Measurements from ENCODE around the gene TNS3. TPM values are rescaled to one million over a fixed set of nuclear protein-coding genes. Genes with fewer than 3 reads are reported as not detected.
A peak's percentile ranks its signal among the peaks of the same experiment; 100 is the strongest.

TNS3 gene
- total and polyA plus RNA-seq, 2 of the 13 experiments (the other 11 are each of a cell fraction or from before 2014, with no cell fraction given), result 52.9 to 55.7 TPM

DNA sequence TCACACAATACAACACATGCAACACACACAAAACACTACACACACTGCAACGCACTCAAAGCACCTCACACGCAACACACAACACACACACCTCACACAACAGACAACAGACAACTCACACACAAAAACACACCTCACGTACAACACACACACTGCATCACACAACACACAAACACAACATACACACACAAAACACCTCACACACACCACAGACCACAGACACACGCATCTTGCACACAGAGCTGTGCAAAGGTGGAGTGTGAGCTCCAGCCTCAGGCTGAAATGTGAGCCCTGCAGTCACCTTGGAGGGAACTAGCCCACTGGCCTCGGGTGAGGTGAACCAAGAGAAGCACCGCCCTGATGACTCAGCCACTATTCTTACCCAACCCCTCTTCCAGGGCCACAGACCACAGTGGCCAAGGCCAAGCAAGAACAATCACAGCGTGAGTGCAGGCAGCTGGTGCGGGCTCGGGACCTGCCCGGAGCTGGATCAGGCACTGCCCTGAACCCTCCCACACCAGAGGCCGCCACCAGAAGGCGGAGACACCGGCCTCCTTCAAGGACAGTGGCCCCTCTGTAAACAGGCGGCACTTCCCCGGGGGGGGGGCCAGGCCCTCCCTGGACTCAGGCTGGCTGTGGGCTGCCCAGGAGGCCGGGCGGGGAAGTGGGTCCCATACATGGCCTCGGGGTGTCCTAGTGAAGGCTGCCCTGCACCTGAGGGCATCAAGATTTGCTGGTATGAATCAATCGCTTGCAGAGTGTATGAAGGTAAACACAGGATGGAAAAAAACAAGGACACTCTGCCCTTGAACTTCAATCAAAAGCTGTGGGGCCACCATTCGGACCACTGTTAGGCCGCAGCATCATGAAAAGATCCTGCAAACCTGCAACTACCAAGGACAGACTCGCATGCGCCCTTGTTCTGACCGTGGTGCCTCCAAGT lies 106.7 kb downstream of the TNS3 start (continued):
- TF ChIP-seq, protein P1, sequence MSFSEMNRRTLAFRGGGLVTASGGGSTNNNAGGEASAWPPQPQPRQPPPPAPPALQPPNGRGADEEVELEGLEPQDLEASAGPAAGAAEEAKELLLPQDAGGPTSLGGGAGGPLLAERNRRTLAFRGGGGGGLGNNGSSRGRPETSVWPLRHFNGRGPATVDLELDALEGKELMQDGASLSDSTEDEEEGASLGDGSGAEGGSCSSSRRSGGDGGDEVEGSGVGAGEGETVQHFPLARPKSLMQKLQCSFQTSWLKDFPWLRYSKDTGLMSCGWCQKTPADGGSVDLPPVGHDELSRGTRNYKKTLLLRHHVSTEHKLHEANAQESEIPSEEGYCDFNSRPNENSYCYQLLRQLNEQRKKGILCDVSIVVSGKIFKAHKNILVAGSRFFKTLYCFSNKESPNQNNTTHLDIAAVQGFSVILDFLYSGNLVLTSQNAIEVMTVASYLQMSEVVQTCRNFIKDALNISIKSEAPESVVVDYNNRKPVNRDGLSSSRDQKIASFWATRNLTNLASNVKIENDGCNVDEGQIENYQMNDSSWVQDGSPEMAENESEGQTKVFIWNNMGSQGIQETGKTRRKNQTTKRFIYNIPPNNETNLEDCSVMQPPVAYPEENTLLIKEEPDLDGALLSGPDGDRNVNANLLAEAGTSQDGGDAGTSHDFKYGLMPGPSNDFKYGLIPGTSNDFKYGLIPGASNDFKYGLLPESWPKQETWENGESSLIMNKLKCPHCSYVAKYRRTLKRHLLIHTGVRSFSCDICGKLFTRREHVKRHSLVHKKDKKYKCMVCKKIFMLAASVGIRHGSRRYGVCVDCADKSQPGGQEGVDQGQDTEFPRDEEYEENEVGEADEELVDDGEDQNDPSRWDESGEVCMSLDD (CRISPR knock-in tag; IDR thresholded peaks at IDR 0.05; ENCODE audit: borderline replicate concordance), result peak; percentile 94
- TF ChIP-seq FOXM1 (CRISPR knock-in tag; IDR thresholded peaks at IDR 0.05) (0 out of 2 replicates have a peak, but pooled peaks have one; percentile 17), HIC2 (CRISPR knock-in tag; IDR thresholded peaks at IDR 0.05; ENCODE audit: low read depth) (peak; percentile 90), ATRX (CRISPR knock-in tag; IDR thresholded peaks at IDR 0.05; ENCODE audit: borderline replicate concordance) (0 out of 2 replicates have a peak, but pooled peaks have one; percentile 65), AHR (CRISPR knock-in tag; IDR thresholded peaks at IDR 0.05) (peak; percentile 28; the same call in 1 of the 2 replicates), ZNF256 (CRISPR knock-in tag; conservative IDR thresholded peaks at IDR 0.05) (peak; percentile 23; the same call in 1 of the 2 replicates), ESRRA (CRISPR knock-in tag; IDR thresholded peaks at IDR 0.05; ENCODE audit: low read depth) (peak; percentile 97), ZNF329 (CRISPR knock-in tag; IDR thresholded peaks at IDR 0.05; ENCODE audit: low read depth) (peak; percentile 93; the same call in 1 of the 2 replicates), ZNF547 (CRISPR knock-in tag; IDR thresholded peaks at IDR 0.05) (peak; percentile 85), PRMT3 (CRISPR knock-in tag; IDR thresholded peaks at IDR 0.05; ENCODE audit: borderline replicate concordance, low read depth) (peak; percentile 51; the same call in 1 of the 2 replicates), ZNF720 (CRISPR knock-in tag; IDR thresholded peaks at IDR 0.05) (no peak), ZNF747 (CRISPR knock-in tag; IDR thresholded peaks at IDR 0.05; ENCODE audit: borderline replicate concordance) (peak; percentile 95; the same call in 1 of the 2 replicates), RAD51 (IDR thresholded peaks at IDR 0.05; ENCODE audit: borderline replicate concordance) (0 out of 2 replicates have a peak, but pooled peaks have one; percentile 31), HOXA9 (CRISPR knock-in tag; IDR thresholded peaks at IDR 0.05; ENCODE audit: borderline replicate concordance) (0 out of 2 replicates have a peak, but pooled peaks have one; percentile 7), ZMYM4 (CRISPR knock-in tag; IDR thresholded peaks at IDR 0.05) (peak; percentile 86; the same call in 1 of the 2 replicates), BRCA1 (CRISPR knock-in tag; IDR thresholded peaks at IDR 0.05) (no peak; the same call in 1 of the 2 replicates), SIN3A (IDR thresholded peaks at IDR 0.05; ENCODE audit: borderline replicate concordance, low read depth, low read length) (peak; percentile 27; the same call in 1 of the 2 replicates), ZNF761 (CRISPR knock-in tag; conservative IDR thresholded peaks at IDR 0.05) (peak; percentile 77; the same call in 1 of the 2 replicates), CBX2 (IDR thresholded peaks at IDR 0.05; ENCODE audit: low read depth, low read length) (no peak), CBX2 (CRISPR knock-in tag; IDR thresholded peaks at IDR 0.05; ENCODE audit: low read depth) (no peak), KLF12 (CRISPR knock-in tag; IDR thresholded peaks at IDR 0.05; ENCODE audit: borderline replicate concordance) (no peak; the same call in 1 of the 2 replicates)
- TF ChIP-seq, protein P2, sequence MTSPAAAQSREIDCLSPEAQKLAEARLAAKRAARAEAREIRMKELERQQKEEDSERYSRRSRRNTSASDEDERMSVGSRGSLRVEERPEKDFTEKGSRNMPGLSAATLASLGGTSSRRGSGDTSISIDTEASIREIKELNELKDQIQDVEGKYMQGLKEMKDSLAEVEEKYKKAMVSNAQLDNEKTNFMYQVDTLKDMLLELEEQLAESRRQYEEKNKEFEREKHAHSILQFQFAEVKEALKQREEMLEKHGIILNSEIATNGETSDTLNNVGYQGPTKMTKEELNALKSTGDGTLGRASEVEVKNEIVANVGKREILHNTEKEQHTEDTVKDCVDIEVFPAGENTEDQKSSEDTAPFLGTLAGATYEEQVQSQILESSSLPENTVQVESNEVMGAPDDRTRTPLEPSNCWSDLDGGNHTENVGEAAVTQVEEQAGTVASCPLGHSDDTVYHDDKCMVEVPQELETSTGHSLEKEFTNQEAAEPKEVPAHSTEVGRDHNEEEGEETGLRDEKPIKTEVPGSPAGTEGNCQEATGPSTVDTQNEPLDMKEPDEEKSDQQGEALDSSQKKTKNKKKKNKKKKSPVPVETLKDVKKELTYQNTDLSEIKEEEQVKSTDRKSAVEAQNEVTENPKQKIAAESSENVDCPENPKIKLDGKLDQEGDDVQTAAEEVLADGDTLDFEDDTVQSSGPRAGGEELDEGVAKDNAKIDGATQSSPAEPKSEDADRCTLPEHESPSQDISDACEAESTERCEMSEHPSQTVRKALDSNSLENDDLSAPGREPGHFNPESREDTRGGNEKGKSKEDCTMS (CRISPR knock-in tag; conservative IDR thresholded peaks at IDR 0.05), result no peak

Measured in HepG2 (cell line).